G401 (cell line): ENCODE measurements around the gene CHCT1. TPM values are rescaled to one million over a fixed set of nuclear protein-coding genes. Genes with fewer than 3 reads are reported as not detected.
A peak's percentile ranks its signal among the peaks of the same experiment; 100 is the strongest.
"Not testable (repeated sequence)": the region's sequence is repeated elsewhere in the genome, so short reads cannot be mapped to it uniquely, and the experiment has no call there.

Experiments used
- DNase-seq: peaks from one replicate; pipeline ENCODE4 v3.0.0-alpha.2; 2015; ENCODE audit warnings: low spot score
- in situ Hi-C: cut with HindIII; loops from 2 replicates; pipeline ENCODE4 v1.10.0; 2016; ENCODE audit warnings: low sequenced_read_pairs, mixed read lengths
- total RNA-seq: library from RNA; depleted of rRNA; stranded (reverse); fragments of >200 nt; shearing (Covaris generic); gene quantifications from 2 replicates; pipeline ENCODE4 v1.2.3, GENCODE V29; 2014

CHCT1 gene
- total RNA-seq, 1 experiment from 2014 or later = not detected

DNA sequence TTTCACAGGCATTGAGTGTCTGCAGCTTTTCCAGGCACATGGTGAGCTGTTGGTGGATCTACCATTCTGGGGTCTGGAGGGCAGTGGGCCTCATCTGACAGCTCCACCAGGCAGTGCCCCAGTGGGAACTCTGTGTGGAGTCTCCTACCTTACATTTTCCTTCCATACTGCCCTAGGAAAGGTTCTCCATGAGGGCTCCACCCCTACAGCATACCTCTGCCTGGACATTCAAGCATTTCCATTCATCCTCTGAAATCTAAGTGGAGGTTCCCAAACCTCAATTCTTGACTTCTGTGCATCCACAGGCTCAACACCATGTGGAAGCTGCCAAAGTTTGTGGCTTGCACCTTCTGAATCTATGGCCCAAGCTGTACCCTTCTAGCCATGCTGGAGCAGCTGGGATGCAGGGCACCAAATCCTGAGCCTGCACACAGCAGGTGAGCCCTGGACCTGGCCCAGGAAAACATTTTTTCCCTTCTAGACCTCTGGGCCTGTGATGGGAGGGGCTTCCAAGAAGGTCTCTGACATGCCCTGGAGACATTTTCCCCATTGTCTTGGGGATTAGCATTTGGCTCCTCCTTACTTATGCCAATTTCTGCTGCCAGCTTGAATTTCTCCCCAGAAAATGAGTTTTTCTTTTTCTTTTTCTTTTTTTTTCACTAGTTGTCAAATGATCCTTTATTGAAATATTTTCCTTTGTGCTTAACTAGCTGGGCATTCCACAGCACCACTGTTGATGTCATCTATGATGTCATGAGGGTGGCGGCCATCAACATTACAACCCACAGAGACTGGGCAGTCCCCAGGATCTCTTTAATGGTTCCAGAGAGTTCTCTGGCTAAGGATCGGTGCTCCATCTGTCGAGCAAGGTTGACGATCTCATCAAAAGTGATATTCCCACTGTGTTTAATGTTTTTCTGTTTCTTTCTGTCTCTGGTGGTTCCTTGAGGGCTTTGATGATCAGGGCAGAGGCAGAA, 11.0 kb downstream of the CHCT1 start:
- DNase-seq, in situ Hi-C loops: not testable (repeated sequence)

DNA sequence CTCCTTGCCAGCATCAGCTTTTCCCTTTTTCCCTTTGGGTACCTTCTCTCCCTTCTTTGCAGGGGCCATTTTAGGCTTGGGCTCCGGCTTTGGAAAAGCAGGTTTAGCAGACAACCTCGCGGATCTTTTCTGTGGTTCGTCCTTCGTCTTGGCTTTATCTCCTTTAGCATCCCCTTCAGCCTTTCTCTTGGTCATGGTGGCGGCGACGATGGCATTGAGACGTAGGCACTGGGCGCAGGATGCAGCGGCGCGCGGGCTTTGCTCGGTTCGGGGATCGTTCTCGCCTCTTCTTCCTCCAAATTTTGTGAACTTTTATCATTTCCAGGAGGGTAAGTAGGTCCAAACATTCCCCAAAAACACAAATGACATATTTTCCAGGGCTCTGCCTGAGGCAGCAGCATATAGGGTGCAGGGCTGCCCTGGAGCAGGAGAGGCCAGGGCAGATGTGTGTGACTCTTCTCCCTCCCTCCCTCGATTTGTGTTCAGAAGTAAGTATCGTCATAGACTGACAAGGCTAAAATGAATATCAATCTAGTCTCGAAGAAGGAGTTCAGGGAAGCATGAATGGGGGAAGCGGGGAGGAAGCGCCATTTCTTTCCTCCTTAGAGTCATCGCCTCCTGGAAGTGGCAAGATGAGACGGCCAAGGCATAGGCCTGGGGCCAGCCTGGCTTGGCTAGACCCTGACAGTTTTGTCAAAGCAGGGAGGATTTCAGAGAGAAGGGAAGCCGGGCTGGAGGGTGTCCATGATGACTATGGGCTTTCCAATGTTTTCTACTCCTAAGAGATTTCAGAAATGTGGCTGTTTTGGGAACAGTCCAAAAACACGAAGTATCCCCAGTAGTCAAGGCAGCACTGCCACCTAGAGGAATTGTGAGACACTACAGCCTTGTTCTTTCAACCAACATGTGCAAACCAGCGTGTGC, 13.2 kb downstream of the CHCT1 start:
- DNase-seq = peak; percentile 92
- in situ Hi-C loops = no loop called here

DNA sequence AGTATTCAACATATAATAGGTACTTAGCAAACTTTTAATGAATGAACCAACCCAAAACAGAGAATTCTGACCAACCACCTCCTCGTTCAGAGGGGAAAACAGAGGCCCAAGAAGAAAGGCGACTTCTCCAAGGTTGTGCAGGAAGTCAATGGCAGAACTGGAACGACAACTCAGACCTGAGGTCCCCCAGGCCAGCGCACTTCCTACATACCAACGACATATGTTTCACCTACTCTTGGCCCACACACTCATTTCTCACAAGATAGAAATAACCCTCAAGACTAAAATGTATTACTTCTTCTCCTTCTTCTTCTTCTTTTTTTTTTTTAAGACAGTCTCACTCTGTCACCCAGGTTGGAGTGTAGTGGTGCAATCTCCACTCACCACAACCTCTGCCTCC, 14.4 kb downstream of the CHCT1 start:
- in situ Hi-C loops = no loop called here
- no peak for DNase-seq

DNA sequence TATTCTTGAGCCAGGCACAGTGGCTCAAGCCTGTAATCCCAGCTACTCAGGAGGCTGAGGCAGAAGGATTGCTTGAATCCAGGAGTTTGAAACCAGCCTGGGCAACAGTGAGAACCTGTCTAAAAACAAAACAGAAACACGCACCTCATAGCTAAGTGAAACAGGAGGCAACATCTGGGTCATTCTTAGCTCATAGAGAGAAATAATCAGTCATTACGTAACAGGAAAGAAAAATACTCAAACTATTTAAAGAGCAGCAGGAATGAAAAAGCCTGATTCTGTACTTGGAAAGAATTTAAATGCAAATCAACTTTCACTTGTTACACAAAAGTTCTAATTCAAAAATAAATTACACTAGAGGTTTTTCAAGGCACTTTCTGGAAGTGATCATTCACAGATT, 17.2 kb downstream of the CHCT1 start:
- DNase-seq = no peak
- in situ Hi-C loops = no loop called here

- DNase-seq = no peak
- in situ Hi-C loops = no loop called here
Measured at GRCh38 chr17:60442271-60443173, 20.2 kb downstream of the CHCT1 start.

DNA sequence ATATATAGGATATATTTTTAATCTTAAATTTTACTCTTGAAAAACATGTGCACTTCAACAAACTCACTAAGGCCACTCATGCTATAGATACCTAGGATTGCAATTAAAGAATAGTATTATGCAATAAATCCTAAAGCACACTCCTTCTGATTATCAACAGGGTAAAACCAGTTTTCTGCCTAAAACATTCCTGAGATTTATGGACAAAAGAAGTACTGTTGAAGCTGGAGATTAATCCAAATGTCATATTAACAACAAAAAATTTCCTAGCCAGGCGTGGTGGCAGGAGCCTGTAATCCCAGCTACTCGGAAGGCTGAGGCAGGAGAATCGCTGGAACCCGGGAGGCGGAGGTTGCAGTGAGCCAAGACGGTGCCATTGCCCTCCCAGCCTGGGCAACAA, 21.4 kb downstream of the CHCT1 start:
- in situ Hi-C loops = no loop called here
- DNase-seq = no peak

- in situ Hi-C loops = no loop called here
- no peak for DNase-seq
Measured at GRCh38 chr17:60445144-60445543, 22.9 kb downstream of the CHCT1 start.

GRCh38 chr17:60447375-60447774, 25.1 kb downstream of the CHCT1 start:
- DNase-seq = no peak
- in situ Hi-C loops = no loop called here

DNA sequence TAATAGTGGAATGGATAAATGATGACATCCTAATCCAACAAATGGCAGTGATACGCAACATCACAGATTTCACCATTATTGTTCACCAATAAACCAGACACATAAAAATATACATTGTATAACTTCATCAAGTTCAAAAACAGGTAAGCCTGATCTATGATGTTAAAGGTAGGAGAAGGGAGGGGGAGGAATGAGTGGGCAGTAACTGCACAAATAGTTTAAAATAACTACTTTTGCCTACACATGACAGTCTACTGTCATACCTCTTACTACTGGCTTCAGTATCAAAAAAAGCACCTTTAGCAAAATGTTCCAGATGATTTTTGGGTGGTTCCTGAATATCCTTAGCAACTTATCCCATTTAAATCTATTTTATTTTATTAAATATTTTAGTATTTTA, 28.8 kb downstream of the CHCT1 start:
- no peak for DNase-seq
- in situ Hi-C loops = no loop called here

DNA sequence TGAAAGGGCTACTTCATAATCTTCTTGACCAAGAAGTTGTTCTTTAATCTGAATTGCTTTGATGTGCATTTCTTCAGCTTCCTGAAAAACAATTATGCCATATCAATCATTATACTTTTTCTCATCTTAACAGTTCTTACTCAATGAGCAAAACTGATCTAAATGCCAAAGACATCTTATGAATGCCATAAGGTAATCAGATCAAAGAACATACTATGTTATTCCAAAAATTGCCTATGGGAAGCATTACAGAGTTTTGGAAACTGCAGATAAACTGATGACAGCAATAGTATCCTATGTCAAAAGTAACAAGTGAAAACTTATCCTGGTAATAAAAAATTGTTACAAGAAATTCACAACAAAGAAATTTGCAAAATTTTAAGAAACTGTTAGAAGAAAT, 29.7 kb downstream of the CHCT1 start:
- DNase-seq = no peak
- in situ Hi-C loops = no loop called here

- DNase-seq = no peak
- in situ Hi-C loops = no loop called here
Measured at GRCh38 chr17:60455378-60455777, 33.1 kb downstream of the CHCT1 start.

GRCh38 chr17:60457148-60457547, 34.9 kb downstream of the CHCT1 start:
- DNase-seq = no peak
- in situ Hi-C loops = no loop called here

DNA sequence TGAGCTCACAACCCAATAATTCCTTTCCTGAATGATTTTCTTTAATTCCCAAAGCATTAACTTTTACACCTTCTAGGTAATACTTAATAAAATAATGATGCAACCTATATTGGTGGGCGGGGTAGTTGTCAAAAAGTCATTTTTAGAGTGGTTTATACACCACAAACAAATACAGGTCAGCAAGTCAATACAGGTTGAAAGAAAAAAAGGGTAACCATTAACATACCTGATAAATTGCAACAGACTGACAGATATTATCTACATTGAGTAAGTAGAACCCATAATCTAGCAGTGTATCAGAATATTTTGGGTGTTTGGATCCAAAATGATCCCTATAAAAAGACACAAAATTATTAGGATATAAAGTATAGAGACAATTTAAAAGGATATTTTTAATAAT, 39.3 kb downstream of the CHCT1 start:
- in situ Hi-C loops = no loop called here
- DNase-seq = no peak

GRCh38 chr17:60463157-60463835, 41.0 kb downstream of the CHCT1 start:
- in situ Hi-C loops = no loop called here
- no peak for DNase-seq

- in situ Hi-C loops = no loop called here
- DNase-seq = no peak
Measured at GRCh38 chr17:60464343-60464742, 42.1 kb downstream of the CHCT1 start.

DNA sequence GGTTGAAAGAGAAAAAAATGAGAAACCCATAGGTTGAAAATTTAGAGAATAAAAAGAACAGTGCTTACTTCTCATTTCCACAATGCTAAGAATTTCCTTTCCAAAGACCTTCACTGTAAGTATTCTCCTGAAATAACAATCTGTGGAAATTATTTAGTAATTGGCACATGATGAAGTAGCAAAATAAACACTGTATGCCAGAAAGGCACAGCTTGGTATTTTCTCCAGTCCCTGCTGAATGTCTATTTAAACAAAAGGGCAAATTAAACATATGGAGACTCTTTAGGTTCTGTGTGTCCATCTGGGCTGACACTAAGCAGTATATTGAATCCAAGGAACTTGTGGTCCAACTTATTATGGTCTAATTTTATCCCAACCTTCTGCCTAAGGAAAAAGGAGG, 46.1 kb downstream of the CHCT1 start:
- in situ Hi-C loops = no loop called here
- peak; percentile 72 for DNase-seq

DNA sequence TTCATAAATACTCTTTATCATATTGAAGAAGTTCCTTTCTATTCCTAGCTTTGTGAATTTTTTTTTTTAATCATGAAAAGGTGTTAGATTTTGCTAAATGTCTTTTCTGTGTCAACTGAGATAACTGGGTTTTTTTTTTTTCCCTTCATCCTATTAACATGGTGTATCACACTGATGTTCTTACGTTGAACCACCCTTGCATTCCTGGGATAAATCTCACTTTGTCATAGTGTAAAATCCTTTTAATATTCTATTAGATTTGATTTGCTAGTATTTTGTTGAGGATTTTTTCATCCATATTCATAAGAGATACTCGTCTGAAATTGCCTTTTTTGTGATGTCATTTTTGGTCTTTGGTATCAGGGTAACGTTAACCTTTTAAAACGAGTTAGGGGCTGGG, 49.2 kb downstream of the CHCT1 start:
- in situ Hi-C loops = no loop called here
- DNase-seq = no peak

DNA sequence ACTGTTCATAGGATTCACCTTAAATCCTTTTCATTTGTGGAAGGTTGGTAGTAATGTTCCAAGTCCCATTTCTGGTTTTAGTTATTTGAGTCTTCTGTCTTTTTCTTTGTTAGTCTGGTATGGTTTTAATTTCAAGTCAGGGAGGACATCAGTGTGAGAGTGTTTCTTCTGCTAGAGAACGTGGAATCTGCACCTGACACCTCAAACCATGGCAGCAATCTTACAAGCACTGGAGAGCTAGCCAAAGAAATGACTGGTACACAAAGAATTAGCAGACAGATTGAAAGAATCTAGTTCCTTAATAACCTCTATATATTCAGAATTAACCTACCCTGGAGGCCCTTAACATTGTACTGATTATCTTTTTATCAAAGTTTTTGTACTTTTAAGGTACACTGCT, 50.2 kb downstream of the CHCT1 start:
- no peak for DNase-seq
- in situ Hi-C loops = no loop called here

- DNase-seq = no peak
- in situ Hi-C loops = no loop called here
Measured at GRCh38 chr17:60473788-60474187, 51.5 kb downstream of the CHCT1 start.
